K562 (cell line): Measurements from ENCODE around the gene NR1D2. TPM values are rescaled to one million over a fixed set of nuclear protein-coding genes. Genes with fewer than 3 reads are reported as not detected.

Experiments used
- BRCA1 ChIP-seq, 2 experiments: fragments of 450-650 bp in 1 of 2; sonication (generic) in 1 of 2; formaldehyde crosslinking in 1 of 2; IDR thresholded peaks; 2 replicates each; pipeline versions ENCODE4 v1.5.0 to v1.6.1; 2017 to 2020; ENCODE audit warnings: mild to moderate bottlenecking in 1 of 2, missing genetic modification reagents in 1 of 2
- CBX2 ChIP-seq: fragments of 200-600 bp; sonication (generic); IDR thresholded peaks from one replicate; pipeline ENCODE4 v1.6.1; 2012; ENCODE audit warnings: mild to moderate bottlenecking, low read length, inconsistent platforms; ENCODE audit not compliant: insufficient read depth, poor library complexity, severe bottlenecking
- CTCF ChIP-seq, 3 experiments: IDR thresholded peaks in 2 of 3; conservative IDR thresholded peaks in 1 of 3; 2 replicates each; pipeline ENCODE4 v1.5.1; 2011 to 2012; ENCODE audit warnings: low read length in 3 of 3, mild to moderate bottlenecking in 3 of 3, control low read depth in 2 of 3, improper control_type of control experiment in 1 of 3, inconsistent platforms in 1 of 3, low read depth in 1 of 3, mixed read lengths in 1 of 3, moderate library complexity in 1 of 3; ENCODE audit not compliant: insufficient read depth in 2 of 3
- EHMT2 ChIP-seq: fragments of 450-650 bp; IDR thresholded peaks from 2 replicates; pipeline ENCODE4 v1.6.1; 2018; ENCODE audit warnings: antibody characterized with exemption
- FOSL1 ChIP-seq: fragments of 200-800 bp; sonication (Bioruptor generic); conservative IDR thresholded peaks from 2 replicates; pipeline ENCODE4 v1.6.1; 2016; ENCODE audit warnings: missing genetic modification characterization, missing compliant biosample characterization
- GABPA ChIP-seq: fragments of 200-800 bp; sonication (Bioruptor generic); conservative IDR thresholded peaks from 2 replicates; pipeline ENCODE4 v1.6.1; 2016; ENCODE audit warnings: low read depth, missing genetic modification characterization, missing compliant biosample characterization
- MBD1 ChIP-seq: fragments of 250-450 bp; sonication (Bioruptor Pico); IDR thresholded peaks from 2 replicates; pipeline ENCODE4 v1.8.0; 2022; ENCODE audit warnings: inconsistent platforms
- MCM5 ChIP-seq: fragments of 450-650 bp; IDR thresholded peaks from 2 replicates; pipeline ENCODE4 v1.6.1; 2016; ENCODE audit warnings: low read depth
- MIER1 ChIP-seq: fragments of 450-650 bp; IDR thresholded peaks from 2 replicates; pipeline ENCODE4 v1.6.1; 2016; ENCODE audit warnings: antibody characterized with exemption, mild to moderate bottlenecking, low read depth
- MLLT1 ChIP-seq, 2 experiments: fragments of 450-650 bp; IDR thresholded peaks; 2 replicates each; pipeline ENCODE4 v1.6.1; 2016
- NCOA4 ChIP-seq: fragments of 450-650 bp; IDR thresholded peaks from 2 replicates; pipeline ENCODE4 v1.6.1; 2018; ENCODE audit warnings: mild to moderate bottlenecking; ENCODE audit not compliant: partially characterized antibody
- TCF7L2 ChIP-seq: fragments of 150-350 bp; IDR thresholded peaks from 2 replicates; pipeline ENCODE4 v1.6.1; 2016; ENCODE audit warnings: low read depth, mild to moderate bottlenecking, low read length, moderate library complexity
- YBX1 ChIP-seq: fragments of 450-650 bp; IDR thresholded peaks from 2 replicates; pipeline ENCODE4 v1.7.1; 2016; ENCODE audit warnings: mild to moderate bottlenecking
- ZBTB26 ChIP-seq: fragments of 450-650 bp; formaldehyde crosslinking; IDR thresholded peaks from 2 replicates; pipeline ENCODE4 v1.4.0; 2022; ENCODE audit warnings: missing genetic modification characterization
- ZBTB9 ChIP-seq: fragments of 450-650 bp; formaldehyde crosslinking; IDR thresholded peaks from 2 replicates; pipeline ENCODE4 v1.4.0; 2020; ENCODE audit warnings: mild to moderate bottlenecking, moderate library complexity
- ZNF280B ChIP-seq: fragments of 250-450 bp; sonication (Bioruptor Pico); IDR thresholded peaks from 2 replicates; pipeline ENCODE4 v1.5.1; 2021; ENCODE audit warnings: mild to moderate bottlenecking
- ZNF395 ChIP-seq: fragments of 200-800 bp; sonication (Bioruptor generic); IDR thresholded peaks from 2 replicates; pipeline ENCODE4 v1.6.1; 2017; ENCODE audit warnings: missing genetic modification characterization, missing compliant biosample characterization
- ZSCAN32 ChIP-seq: fragments of 450-650 bp; formaldehyde crosslinking; IDR thresholded peaks from 2 replicates; pipeline ENCODE4 v1.4.0; 2020; ENCODE audit warnings: mild to moderate bottlenecking, moderate library complexity
- polyA plus RNA-seq, 8 experiments: library from polyadenylated mRNA; depleted of rRNA in 4 of 8; stranded (reverse) in 5 of 8; unstranded in 3 of 8; fragments of >200 nt; fragmentation: Nextera tagmentation in 2 of 8; fragmentation: Illumina TruSeq in 1 of 8; extraction: Ambion mirVana in 2 of 8; extraction: Trizol in 1 of 8; gene quantifications; 2 replicates each; pipeline versions ENCODE4 v1.2.1 to v1.2.3, GENCODE V29; 2011 to 2014; ENCODE audit warnings: inconsistent platforms in 1 of 8, missing spikeins in 1 of 8
- total RNA-seq, 7 experiments: library from RNA; depleted of rRNA in 6 of 7; stranded (reverse); fragments of >200 nt in 6 of 7; fragmentation: Illumina TruSeq in 2 of 7; extraction: Trizol in 2 of 7; gene quantifications; 2 replicates each; pipeline versions ENCODE4 v1.2.1 to v1.2.3, GENCODE V29; 2011 to 2021; ENCODE audit warnings: low replicate concordance in 1 of 7

Gene NR1D2
- total and polyA plus RNA-seq, 9 of the 15 experiments (the other 6 are each of a cell fraction or from before 2014, with no cell fraction given) = 1.2 to 5.5 (median 2.9) TPM

GRCh38 chr3:23928524-23928923, 16.6 kb upstream of the NR1D2 start (continued):
- TF ChIP-seq BRCA1 (IDR thresholded peaks at IDR 0.05) (no peak), BRCA1 (CRISPR knock-in tag; IDR thresholded peaks at IDR 0.05) (no peak), ZBTB26 (CRISPR knock-in tag) (no peak), ZSCAN32 (CRISPR knock-in tag) (no peak), ZNF280B (CRISPR knock-in tag) (no peak), CBX2 (no peak), FOSL1 (tag) (peak; percentile 76), ZNF395 (no peak), NCOA4 (no peak), MBD1 (no peak), MLLT1 (IDR thresholded peaks at IDR 0.05) (0 out of 4 replicates have a peak, but pooled peaks of 1 of the 2 experiments have one; percentile 30), MCM5 (no peak), ZBTB9 (CRISPR knock-in tag) (no peak), MIER1 (no peak), YBX1 (no peak), TCF7L2 (no peak), EHMT2 (no peak), CTCF (IDR thresholded peaks at IDR 0.05 in 2 of 3, conservative IDR thresholded peaks at IDR 0.05 in 1 of 3; ENCODE audit: insufficient read depth in 2 of 3, low read depth in 1 of 3, low read length in 3 of 3) (no peak), GABPA (tag) (no peak)
